HG02763 (cell line): ENCODE measurements around the gene ZNF19.

ENCODE experiments used
- ATAC-seq: cut with Tn5 transposase; IDR thresholded peaks from one replicate; pipeline ENCODE4 v1.9.1; 2021; ENCODE audit warnings: mild to moderate bottlenecking, moderate library complexity; ENCODE audit not compliant: unreplicated experiment

Gene ZNF19

DNA sequence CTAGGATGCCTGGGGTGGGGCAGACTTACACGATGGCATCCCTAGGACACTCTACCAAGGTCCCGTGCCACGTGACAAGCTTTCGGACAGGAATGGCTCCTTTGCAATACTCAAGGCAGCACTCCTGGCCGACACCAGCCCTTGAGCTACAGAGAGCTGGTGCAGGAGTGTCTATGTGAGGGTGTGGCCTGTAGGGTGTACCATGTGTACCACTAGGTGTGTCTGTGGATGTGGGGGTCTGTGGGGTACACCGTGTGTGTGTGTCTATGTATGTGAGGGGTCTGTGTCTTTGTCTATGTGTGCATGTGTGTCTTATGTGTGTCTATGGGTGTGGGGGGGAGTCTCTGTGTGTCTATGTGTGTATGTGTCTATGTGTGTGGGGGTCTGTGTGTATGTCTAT lies 45.4 kb downstream of the ZNF19 start:
- no peak for ATAC-seq

DNA sequence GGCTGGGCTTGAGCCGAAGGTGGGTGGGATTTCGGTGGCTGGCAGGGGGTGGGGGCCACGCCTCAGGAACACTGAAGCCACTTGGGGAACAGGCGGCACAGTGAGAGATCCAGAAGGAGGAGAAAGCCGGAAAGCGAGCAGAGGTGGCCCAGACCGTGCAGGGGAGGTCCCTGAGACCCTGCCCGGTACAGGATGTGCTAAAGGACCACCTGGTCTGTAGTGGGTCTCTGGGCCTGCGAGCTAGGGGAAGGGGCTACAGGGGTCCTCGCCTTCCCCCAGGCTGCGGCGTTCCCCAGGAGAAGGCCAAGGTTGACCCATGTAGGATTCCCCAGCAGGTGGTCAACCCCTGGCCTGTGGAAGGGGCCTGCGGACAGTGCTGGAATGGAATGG lies 47.1 kb downstream of the ZNF19 start, which contains the start of gene TLE7:
TLE7 (minus strand) TSS at position 4 of the 390 bp plus-strand sequence. CDS start 8,730 bp downstream, outside the sequence.
- ATAC-seq, result no peak

DNA sequence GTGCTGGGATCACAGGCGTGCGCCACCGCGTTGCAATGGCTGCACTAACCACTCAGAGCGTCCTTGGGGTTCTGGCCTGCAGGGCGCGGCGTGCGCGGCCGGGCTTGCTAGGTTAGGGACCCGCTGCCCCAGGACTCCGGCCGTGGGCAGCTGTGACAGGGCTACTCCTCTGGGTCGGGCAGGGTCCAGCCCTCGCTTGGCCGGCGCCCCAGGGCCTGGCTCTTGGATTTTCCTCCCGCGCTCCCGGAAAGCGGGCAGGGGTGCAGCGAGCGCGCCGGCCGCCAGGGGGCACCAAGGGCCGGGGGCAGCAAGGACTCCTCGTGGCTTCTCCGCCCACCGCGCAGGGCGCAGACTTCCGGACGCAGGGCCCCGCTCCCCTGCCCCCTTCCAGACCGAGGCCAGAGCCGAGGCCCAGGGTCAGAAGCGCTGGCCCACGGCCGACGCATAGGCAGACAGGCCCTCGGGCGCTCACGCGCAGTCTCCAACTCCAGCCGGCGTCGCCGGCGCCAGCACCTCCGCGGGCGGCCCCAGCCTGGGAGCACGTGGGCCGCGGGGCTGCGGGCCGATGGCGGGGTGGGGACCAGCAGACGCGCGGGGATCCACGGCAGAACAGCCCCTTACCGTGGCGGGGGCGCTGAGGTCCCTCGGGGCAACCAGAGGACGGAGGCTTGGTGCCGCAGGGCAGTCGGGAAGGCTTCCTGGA lies 47.6 kb downstream of the ZNF19 start:
- ATAC-seq, result no peak

DNA sequence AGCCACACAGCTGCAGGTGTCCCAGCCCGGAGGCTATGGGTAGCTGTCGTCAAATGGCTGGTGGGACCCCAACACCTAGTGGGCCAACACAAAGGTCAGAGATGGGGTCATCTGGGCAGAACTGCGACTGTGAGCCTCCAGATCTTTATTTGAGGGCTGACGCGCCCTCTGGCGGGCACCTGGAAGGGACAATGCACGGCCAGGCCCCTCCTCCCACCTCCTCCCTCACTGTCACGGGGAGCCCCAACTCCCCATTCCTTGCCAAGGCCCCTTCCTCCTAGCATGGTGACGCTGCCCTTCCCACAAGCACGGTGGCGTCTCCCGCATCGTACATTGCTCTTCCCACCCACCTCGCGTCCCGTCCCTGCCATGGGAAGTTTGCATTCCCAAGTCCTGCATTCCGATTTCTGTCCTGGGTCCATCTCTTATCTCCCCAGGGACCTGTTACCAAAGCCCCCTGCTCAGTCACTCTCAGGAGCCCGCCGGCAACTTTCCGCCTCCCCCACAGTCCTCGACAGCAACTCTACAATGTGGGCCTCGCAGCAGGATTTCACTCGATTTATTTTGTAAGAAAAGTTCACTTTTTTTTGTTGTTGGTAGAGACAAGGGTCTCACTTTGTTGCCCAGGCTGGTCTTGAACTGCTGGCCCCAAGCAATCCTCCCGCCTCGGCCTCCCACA lies 48.3 kb downstream of the ZNF19 start:
- ATAC-seq, result no peak

DNA sequence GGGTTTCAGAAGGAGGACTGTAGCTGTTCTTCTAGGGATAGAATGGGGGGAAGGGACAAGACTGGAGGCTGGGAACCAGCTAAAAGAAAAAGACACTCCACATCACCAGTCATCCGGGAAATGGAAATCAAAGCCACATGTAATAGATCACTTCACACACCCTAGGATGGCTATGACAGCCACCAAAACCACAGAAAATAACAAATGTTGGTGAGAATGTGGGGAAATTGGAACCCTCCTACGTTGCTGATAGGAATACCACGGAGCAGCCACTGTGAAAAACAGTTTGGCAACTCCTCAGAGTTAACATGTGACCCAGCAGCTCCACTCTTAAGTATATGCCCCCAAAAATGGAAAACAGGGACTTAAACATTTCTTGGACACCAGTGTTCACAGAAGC lies 49.6 kb downstream of the ZNF19 start:
- ATAC-seq, result no peak

DNA sequence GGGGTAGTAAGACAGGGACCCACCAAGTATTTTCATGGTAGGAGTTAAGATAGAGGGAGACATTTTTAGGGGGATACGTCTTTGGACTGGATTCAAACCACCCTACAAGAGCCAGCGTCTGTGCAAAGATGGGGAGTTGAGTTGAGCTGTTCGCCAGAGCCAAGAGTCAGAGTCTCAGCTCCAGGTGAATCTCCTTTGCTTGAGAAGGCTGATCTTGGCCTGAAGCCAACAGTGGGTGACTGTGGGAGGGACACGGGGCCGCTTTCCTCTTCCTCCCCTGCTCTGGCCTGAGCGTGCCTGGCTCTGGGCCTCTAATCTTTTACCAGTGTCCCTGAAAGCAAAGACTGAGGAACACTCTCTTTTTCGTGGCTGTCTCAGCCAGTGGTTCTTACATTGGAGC lies 52.7 kb downstream of the ZNF19 start:
- no peak for ATAC-seq

DNA sequence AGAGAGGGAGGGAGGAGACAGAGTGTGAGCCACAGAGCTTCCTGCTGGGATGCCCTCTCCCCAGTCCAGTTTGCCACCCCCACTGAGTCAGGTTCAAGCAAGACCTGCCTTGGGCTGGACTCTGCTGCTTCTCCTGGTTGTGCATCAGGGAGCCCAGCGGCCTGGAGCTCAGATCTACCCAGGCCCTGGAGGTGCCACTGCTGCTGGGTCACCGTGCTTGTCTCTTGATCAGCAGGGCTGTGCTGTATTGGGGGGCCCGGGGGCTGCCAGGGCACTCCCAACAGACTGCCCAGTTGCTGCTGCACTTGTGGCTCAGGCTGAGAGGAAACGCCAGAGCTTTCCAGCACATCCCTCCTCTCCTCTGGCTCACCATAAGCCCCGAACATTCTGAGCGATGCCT lies 56.2 kb downstream of the ZNF19 start:
- no peak for ATAC-seq

DNA sequence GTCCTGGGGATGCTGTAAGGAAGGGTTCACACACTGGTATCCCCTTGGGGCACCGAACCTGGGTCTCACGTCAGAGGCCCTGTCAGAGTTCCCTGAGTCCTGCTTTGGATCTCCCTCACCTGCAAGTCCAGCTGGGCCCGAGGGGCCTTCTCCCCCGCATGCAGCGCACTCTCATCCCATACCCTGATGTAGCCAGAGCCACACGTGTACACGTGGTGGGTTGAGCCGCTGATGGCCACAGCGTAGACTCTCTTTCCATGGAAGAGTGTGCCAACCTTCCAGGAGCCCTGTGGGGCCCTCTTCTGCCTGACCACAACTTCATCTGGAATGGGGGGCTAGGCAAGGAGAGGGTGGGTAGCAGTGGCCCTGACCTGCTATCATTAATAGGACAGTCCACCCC lies 57.1 kb downstream of the ZNF19 start:
- ATAC-seq, result no peak

DNA sequence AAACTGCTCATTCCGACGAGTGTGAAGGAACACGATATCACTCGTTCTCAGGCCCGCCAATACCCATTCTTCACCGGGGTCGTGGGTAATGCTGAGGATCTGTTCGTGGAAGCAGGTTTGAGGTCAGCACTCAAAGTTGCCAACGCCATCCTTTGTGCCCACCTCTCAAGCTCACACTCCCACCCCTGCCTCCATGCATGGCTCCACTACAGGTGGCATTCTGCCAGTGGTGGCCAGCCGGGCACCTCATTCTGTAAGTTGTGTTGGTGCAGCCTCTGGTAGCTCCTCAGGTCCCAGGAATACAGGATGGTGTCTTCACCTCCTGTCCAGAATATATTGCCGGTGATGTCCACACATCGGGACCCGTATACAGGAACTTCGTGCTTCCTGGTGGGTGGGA lies 57.9 kb downstream of the ZNF19 start:
- no peak for ATAC-seq

DNA sequence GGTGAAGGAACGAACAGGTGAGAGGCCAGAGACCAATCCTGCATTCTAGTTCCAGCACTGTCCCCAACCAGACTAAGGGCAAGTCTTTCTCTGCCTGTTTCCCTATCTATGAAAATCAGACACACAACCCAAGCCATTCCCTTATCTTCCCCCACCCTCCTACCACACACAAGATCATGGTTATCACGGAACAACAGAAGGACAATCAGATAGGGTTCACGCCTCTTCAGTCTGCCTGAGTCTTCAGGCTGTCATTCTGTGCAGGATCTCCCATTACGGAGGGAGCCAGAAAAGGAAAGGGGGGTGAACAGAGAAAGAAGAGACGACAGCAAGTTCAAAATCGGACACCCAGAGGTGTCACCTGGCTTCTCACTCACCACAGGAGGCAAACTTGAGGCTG lies 58.4 kb downstream of the ZNF19 start:
- no peak for ATAC-seq

DNA sequence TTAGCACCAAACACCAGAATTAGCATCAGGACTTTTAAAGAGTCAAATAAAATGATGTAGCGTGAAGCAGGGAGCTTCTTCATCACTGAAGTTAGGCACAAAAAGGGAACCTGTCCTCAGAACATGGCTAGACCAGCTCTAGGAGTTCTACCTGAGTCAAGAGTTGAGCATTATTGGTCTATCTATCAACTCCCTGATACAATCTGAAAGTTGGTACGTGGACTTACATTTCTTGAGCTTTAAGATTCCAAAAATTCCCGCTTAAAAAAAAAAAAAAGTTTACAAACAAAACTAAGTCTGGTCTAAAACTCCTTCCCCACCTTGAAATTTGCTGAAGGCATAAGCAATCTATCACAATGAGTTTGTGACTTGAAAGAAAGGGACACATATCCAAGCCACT lies 59.5 kb downstream of the ZNF19 start:
- no peak for ATAC-seq

DNA sequence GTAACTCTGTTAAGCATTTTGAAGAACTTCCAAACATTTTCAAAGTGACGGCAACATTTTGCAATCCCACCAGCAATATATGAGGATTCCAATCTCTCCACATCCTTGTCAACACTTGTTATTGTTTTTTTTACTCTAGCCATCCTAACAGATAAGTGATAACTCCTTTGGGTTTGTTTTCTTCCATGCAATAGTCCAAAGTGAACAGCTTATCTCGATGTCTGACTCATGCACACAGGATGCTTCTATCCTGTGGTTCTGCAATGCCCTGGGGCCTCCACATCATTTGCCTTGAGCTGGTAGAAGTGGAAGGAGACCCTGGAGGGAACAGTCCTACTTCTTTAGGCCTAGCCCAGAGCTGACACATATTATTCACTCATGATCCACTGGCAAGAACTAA lies 60.2 kb downstream of the ZNF19 start:
- no peak for ATAC-seq

DNA sequence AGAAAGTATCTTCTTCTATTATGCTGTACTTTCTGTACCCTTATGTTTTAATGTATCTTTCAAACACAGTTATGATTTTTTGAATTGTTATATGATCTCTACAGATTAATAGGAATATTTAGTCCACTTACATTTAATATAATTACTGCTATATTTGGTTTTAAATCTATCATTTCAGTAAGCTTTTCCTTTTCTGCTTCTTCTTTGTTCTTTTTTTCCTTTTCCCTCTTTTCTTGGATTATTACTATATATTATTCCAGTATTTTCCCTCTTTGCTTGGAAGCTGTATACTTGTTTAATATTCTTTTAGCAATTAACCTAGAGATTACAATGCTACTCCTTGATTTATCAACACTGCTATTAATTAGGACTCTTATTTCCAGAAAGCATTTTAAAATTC lies 60.7 kb downstream of the ZNF19 start:
- no peak for ATAC-seq

DNA sequence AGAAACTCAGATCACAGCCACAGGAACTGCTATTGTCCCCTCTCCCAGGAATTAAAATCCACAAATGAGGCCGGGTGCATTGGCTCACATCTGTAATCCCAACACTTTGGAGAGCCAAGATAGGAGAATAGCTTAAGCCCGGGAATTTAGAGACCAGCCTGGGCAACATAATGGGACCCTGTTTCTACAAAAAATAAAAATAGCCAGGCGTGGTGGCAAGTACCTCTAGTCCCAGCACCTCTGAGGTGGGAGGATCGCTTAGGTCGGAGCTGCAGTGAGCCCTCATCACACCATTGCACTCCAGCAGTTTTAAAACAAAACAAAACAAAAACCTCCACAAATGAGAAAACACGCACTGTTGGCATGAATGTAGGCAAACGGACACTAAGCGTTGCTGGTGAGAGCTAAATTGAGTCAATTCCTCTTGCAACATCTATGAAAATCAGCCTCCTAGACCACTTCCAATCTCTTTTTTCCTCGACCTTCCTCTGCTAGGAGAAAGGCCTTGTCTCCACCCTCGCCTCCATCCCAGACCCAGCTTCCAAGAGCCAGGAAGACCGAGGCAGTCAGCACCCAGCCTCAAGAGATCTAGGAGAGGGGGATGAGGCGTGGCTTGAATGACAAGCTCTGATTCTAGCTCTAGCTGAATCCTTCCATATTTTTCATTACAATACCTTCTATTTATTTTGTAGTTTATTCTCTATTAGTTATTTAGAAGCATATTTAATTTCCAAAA lies 62.1 kb downstream of the ZNF19 start:
- no peak for ATAC-seq

DNA sequence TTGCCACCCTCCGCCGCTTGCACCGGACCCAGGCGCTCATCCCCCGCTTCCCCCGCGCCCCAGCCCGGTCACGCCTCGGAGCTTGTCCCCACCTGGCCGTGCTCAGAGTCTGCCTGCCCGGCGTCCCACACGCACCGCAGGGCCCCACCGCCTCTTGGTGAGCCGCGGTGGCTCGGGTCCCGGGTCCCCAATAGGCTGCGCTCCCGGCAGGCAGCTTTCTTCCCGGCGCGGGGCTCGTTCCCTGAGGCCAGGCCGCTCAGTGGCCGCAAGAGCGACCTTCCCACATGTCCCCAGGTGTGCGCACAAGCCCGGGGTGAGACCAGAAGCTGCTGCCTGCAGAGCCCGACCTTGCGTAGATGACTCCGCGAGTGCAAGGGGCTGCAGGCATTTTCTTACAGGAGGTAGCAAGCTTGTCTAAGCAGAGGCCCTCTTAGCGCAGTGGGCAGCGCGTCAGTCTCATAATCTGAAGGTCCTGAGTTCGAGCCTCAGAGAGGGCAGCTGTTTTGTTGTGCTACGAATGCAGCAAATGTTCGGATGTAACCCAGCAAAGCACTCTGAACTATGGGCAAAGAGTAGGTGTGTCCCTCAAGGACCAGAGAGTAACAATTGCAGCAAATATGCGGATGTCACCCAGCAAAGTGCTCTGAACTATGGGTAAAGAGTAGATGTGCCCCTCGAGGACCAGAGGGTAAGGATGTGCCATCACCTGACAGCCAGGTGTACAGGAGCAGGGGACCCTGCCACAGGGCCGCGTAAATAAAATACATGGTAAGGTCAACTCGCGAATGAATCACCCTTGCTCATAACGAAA lies 62.9 kb downstream of the ZNF19 start:
- ATAC-seq, result no peak

DNA sequence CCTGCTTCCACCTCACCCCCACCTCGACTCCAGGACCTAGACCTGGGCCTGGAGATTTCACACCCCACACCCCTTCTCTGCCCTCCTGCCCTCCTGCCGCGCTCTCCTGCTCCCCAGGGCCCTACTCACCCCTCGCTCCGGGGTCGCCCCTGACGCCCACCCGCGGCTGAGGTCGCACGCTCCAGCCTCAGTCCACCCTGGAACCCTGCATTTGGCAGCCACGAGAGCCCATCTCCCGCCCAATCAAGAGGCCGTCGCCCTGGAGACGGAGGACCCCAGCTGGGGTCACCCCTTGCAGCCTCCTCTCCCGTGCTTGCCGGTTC lies 63.4 kb downstream of the ZNF19 start:
- ATAC-seq, result no peak

DNA sequence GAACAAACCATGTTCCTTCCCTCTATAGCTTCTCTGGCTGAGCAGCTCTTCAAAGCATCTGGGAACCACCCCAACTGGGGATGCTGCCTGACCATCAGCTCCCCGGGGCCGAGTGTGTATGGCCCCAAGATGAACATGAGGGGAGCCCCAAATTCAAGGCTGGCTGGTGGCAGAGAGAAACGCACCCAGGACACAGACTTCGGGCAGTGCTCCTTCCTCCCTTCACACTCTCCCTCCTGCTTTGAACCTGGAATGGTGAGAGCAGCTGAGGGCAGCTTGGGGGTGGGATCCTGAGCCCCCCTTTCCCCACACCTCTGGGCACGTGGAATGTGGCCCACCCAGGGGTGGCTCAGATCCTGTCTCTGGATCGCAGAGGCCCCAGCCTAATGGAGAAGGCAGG lies 64.5 kb downstream of the ZNF19 start:
- ATAC-seq, result no peak

DNA sequence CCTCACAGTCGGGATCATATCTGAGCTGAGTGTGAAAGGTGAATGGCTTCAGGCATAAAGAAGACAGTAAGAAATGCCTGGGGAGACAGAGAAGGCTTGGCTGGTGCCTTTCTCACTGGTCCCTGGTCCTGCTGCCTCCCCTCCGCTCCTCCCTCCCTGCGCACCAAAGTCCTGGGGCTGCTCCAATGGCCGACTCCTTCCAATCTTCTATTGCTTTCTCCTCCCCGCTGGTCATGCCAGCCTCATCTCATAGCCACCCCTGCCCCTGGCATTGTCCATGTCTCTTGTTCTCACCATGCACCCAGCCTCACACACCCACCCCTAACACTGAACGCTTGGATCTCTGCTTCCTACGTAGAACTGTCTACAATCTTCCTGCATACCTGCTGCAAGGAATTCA lies 65.3 kb downstream of the ZNF19 start:
- no peak for ATAC-seq
